ENCODE data around the gene KCNIP1.

KCNIP1 gene

GRCh38 chr5:170584003-170584402 lies 80.2 kb downstream of the KCNIP1 start:
- TF ChIP-seq EZH2 (IDR thresholded peaks at IDR 0.05; ENCODE audit: borderline replicate concordance, low read length) (no peak), CTCF (IDR thresholded peaks at IDR 0.05; ENCODE audit: low read length) (no peak)
- H2AFZ ChIP-seq (ENCODE audit: low read length) = no peak overlapping the region

GRCh38 chr5:170584450-170585058 lies 80.7 kb downstream of the KCNIP1 start:
- no peak overlapping the region for H3K4me3 ChIP-seq (ENCODE audit: low read depth, low read length, poor library complexity, severe bottlenecking)
- H2AFZ ChIP-seq (ENCODE audit: low read length) = no peak overlapping the region
- no peaks in the 10 kb centered on the region for H3K9me3 ChIP-seq (ENCODE audit: low read length)
- TF ChIP-seq CTCF (IDR thresholded peaks at IDR 0.05; ENCODE audit: low read length) = no peak
- no peak for TF ChIP-seq EZH2 (IDR thresholded peaks at IDR 0.05; ENCODE audit: borderline replicate concordance, low read length)
- H3K4me2 ChIP-seq (ENCODE audit: low read length) = no peak overlapping the region
- no peaks in the 10 kb centered on the region for H3K36me3 ChIP-seq (ENCODE audit: insufficient read depth, low read length)
- H3K4me1 ChIP-seq (ENCODE audit: insufficient read depth, low read length, severe bottlenecking) = no peaks in the 10 kb centered on the region
- H3K27me3 ChIP-seq (ENCODE audit: insufficient read depth, low read length) = no peaks in the 10 kb centered on the region; the same call in 1 of the 2 replicates
- H4K20me1 ChIP-seq (ENCODE audit: insufficient read depth, low read length) = no peaks in the 10 kb centered on the region
- H3K27ac ChIP-seq (ENCODE audit: low read depth, low read length, poor library complexity, severe bottlenecking) = no peak overlapping the region
- H3K9ac ChIP-seq (ENCODE audit: low read length) = no peak overlapping the region
- no peaks in the 10 kb centered on the region for H3K9me2 ChIP-seq (ENCODE audit: low read depth, low read length)
- H3F3A ChIP-seq (ENCODE audit: insufficient read depth, low read length) = no peaks in the 10 kb centered on the region
- H3K79me2 ChIP-seq (ENCODE audit: insufficient read depth, low read length) = no peaks in the 10 kb centered on the region

More at GRCh38 chr5:170584003-170584402, 80.2 kb downstream of the KCNIP1 start:
- H3K27me3 ChIP-seq (ENCODE audit: insufficient read depth, low read length) = no peaks in the 10 kb centered on the region; the same call in 1 of the 2 replicates
- no peaks in the 10 kb centered on the region for H3K79me2 ChIP-seq (ENCODE audit: insufficient read depth, low read length)
- no peak overlapping the region for H3K9ac ChIP-seq (ENCODE audit: low read length)
- no peaks in the 10 kb centered on the region for H4K20me1 ChIP-seq (ENCODE audit: insufficient read depth, low read length)
- no peaks in the 10 kb centered on the region for H3K36me3 ChIP-seq (ENCODE audit: insufficient read depth, low read length)
- no peaks in the 10 kb centered on the region for H3K9me3 ChIP-seq (ENCODE audit: low read length)
- H3K9me2 ChIP-seq (ENCODE audit: low read depth, low read length) = no peaks in the 10 kb centered on the region
- no peak overlapping the region for H3K27ac ChIP-seq (ENCODE audit: low read depth, low read length, poor library complexity, severe bottlenecking)
- H3K4me2 ChIP-seq (ENCODE audit: low read length) = no peak overlapping the region
- H3K4me1 ChIP-seq (ENCODE audit: insufficient read depth, low read length, severe bottlenecking) = no peaks in the 10 kb centered on the region
- H3F3A ChIP-seq (ENCODE audit: insufficient read depth, low read length) = no peaks in the 10 kb centered on the region
- no peak overlapping the region for H3K4me3 ChIP-seq (ENCODE audit: low read depth, low read length, poor library complexity, severe bottlenecking)

- no peaks in the 10 kb centered on the region for H3F3A ChIP-seq (ENCODE audit: insufficient read depth, low read length)
- H3K4me1 ChIP-seq (ENCODE audit: insufficient read depth, low read length, severe bottlenecking) = no peaks in the 10 kb centered on the region
- TF ChIP-seq EZH2 (IDR thresholded peaks at IDR 0.05; ENCODE audit: borderline replicate concordance, low read length) (no peak), CTCF (IDR thresholded peaks at IDR 0.05; ENCODE audit: low read length) (no peak)
- no peaks in the 10 kb centered on the region for H3K36me3 ChIP-seq (ENCODE audit: insufficient read depth, low read length)
- H2AFZ ChIP-seq (ENCODE audit: low read length) = no peak overlapping the region
- H4K20me1 ChIP-seq (ENCODE audit: insufficient read depth, low read length) = no peaks in the 10 kb centered on the region
- H3K79me2 ChIP-seq (ENCODE audit: insufficient read depth, low read length) = no peaks in the 10 kb centered on the region
- no peak overlapping the region for H3K4me3 ChIP-seq (ENCODE audit: low read depth, low read length, poor library complexity, severe bottlenecking)
- no peak overlapping the region for H3K27ac ChIP-seq (ENCODE audit: low read depth, low read length, poor library complexity, severe bottlenecking)
- no peaks in the 10 kb centered on the region for H3K9me2 ChIP-seq (ENCODE audit: low read depth, low read length)
- no peaks in the 10 kb centered on the region for H3K9me3 ChIP-seq (ENCODE audit: low read length)
- no peak overlapping the region for H3K9ac ChIP-seq (ENCODE audit: low read length)
- H3K27me3 ChIP-seq (ENCODE audit: insufficient read depth, low read length) = no peaks in the 10 kb centered on the region; the same call in 1 of the 2 replicates
- no peak overlapping the region for H3K4me2 ChIP-seq (ENCODE audit: low read length)
Measured at GRCh38 chr5:170585273-170585948, 81.6 kb downstream of the KCNIP1 start.
